A673 (cell line): ENCODE measurements around the gene VTA1.

Source experiments
- EZH2 ChIP-seq: fragments of 200-600 bp; sonication (generic); IDR thresholded peaks from 2 replicates; pipeline ENCODE4 v1.6.1; 2017; ENCODE audit warnings: borderline replicate concordance, low read depth, mild to moderate bottlenecking, mixed read lengths, antibody characterized with exemption, low read length; ENCODE audit not compliant: poor library complexity, severe bottlenecking
- TF ChIP-seq, protein P1 (sequence below): fragments of 300-800, 200-600 bp; sonication (generic); conservative IDR thresholded peaks from 2 replicates; pipeline ENCODE4 v1.5.1; 2017; ENCODE audit warnings: low read depth, mild to moderate bottlenecking, antibody characterized with exemption, low read length, moderate library complexity, mixed read lengths

DNA sequence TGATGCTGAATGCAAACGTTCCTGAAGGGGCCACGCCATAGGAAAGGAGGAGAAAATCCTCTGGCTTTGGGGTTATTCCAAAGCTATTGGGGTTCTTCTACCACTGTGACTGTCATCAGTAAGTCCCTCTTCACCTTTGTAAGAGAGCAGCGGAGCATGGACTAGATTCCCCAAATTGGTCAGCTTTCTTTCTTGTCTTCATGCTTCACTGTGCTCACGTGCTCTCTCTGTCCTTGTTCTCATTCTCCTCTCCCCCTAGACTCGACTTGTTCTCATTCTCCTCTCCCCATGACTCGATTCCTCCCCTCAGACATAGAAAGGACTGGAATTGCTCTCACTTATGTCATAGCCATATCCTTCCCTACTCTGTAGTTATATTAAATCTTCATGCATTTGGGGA is 99.9 kb downstream of the VTA1 start:
- TF ChIP-seq, protein P1, sequence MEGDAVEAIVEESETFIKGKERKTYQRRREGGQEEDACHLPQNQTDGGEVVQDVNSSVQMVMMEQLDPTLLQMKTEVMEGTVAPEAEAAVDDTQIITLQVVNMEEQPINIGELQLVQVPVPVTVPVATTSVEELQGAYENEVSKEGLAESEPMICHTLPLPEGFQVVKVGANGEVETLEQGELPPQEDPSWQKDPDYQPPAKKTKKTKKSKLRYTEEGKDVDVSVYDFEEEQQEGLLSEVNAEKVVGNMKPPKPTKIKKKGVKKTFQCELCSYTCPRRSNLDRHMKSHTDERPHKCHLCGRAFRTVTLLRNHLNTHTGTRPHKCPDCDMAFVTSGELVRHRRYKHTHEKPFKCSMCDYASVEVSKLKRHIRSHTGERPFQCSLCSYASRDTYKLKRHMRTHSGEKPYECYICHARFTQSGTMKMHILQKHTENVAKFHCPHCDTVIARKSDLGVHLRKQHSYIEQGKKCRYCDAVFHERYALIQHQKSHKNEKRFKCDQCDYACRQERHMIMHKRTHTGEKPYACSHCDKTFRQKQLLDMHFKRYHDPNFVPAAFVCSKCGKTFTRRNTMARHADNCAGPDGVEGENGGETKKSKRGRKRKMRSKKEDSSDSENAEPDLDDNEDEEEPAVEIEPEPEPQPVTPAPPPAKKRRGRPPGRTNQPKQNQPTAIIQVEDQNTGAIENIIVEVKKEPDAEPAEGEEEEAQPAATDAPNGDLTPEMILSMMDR, result no peak
- TF ChIP-seq EZH2, result no peak
